Large intestine (tissue), 3 donors: ENCODE results near the gene SPAG6. TPM values are rescaled to one million over a fixed set of nuclear protein-coding genes. Genes with fewer than 3 reads are reported as not detected.
"Not testable (repeated sequence)": the region's sequence is repeated elsewhere in the genome, so short reads cannot be mapped to it uniquely, and the experiment has no call there.

Experiments
- DNase-seq, 2 donors: peaks; one replicate each; pipeline versions ENCODE4 v3.0.0 to v3.0.0-alpha.2; 2013
- H3K27ac ChIP-seq: one replicate; pipeline ENCODE4 v1.5.1; 2013; ENCODE audit warnings: low read length
- H3K27me3 ChIP-seq: 2 replicates; pipeline ENCODE4 v1.6.1; 2013; ENCODE audit warnings: low read length; ENCODE audit not compliant: control insufficient read depth, insufficient read depth
- H3K36me3 ChIP-seq: 2 replicates; pipeline ENCODE4 v1.6.1; 2013; ENCODE audit warnings: low read length; ENCODE audit not compliant: control insufficient read depth, insufficient read depth
- H3K4me1 ChIP-seq: one replicate; pipeline ENCODE4 v1.6.1; 2013; ENCODE audit warnings: low read length; ENCODE audit not compliant: control insufficient read depth, insufficient read depth
- H3K4me3 ChIP-seq: one replicate; pipeline ENCODE4 v1.5.1; 2013; ENCODE audit warnings: low read length
- H3K9me3 ChIP-seq: one replicate; pipeline ENCODE4 v1.6.1; 2013; ENCODE audit warnings: mild to moderate bottlenecking, low read depth, low read length, moderate library complexity; ENCODE audit not compliant: control insufficient read depth
- WGBS: methylation state at CpG from one replicate; pipeline ENCODE4 v1.1.5; 2013; ENCODE audit warnings: low lambda C conversion rate; ENCODE audit not compliant: insufficient coverage; 5-methylcytosine and 5-hydroxymethylcytosine counted together
- polyA plus RNA-seq: library from polyadenylated mRNA; unstranded; fragments of 120-200 nt; gene quantifications from one replicate; pipeline ENCODE4 v1.2.1, GENCODE V29; 2013

The SPAG6 gene
- polyA plus RNA-seq, 1 donor = 0.19 TPM

- Histone ChIP-seq H3K27me3 (peaks cover 76% of the 10 kb centered on the region), H3K4me3 (no peak overlapping the region), H3K9me3 (peaks cover 10% of the 10 kb centered on the region), H3K27ac (no peak overlapping the region), H3K4me1 (peaks cover 9% of the 10 kb centered on the region), H3K36me3 (no peaks in the 10 kb centered on the region)
- 50% methylated on average over 2 of the region's 3 CpGs for WGBS
- no peak for DNase-seq
These were observed 2.9 kb upstream of the SPAG6 start for GRCh38 chr10:22342421-22342820.

GRCh38 chr10:22343731-22344130, 1.6 kb upstream of the SPAG6 start:
- H3K36me3 ChIP-seq = no peaks in the 10 kb centered on the region
- 7% methylated on average over 2 of the region's 3 CpGs for WGBS

GRCh38 chr10:22344249-22344648, 1.0 kb upstream of the SPAG6 start:
- peaks cover 67% of the 10 kb centered on the region for H3K27me3 ChIP-seq
- H3K9me3 ChIP-seq = peaks cover 10% of the 10 kb centered on the region
- no peaks in the 10 kb centered on the region for H3K36me3 ChIP-seq
- peaks cover 9% of the 10 kb centered on the region for H3K4me1 ChIP-seq
- H3K27ac ChIP-seq = no peak overlapping the region
- no CpG with 5 or more reads among the region's 1 CpG for WGBS
- DNase-seq = no peak
- H3K4me3 ChIP-seq = no peak overlapping the region

More at GRCh38 chr10:22343731-22344130, 1.6 kb upstream of the SPAG6 start:
- DNase-seq = no peak
- Histone ChIP-seq H3K27ac (no peak overlapping the region), H3K4me3 (no peak overlapping the region), H3K4me1 (peaks cover 9% of the 10 kb centered on the region), H3K9me3 (peaks cover 10% of the 10 kb centered on the region), H3K27me3 (peaks cover 69% of the 10 kb centered on the region)

- H3K36me3 ChIP-seq = no peaks in the 10 kb centered on the region
- peaks cover 10% of the 10 kb centered on the region for H3K9me3 ChIP-seq
- no peak for DNase-seq
- no peak overlapping the region for H3K4me3 ChIP-seq
- no peak overlapping the region for H3K27ac ChIP-seq
- peaks cover 7% of the 10 kb centered on the region for H3K4me1 ChIP-seq
- peaks cover 66% of the 10 kb centered on the region for H3K27me3 ChIP-seq
- no CpG with 5 or more reads among the region's 26 CpGs for WGBS
These were observed 455 bp upstream of the SPAG6 start for GRCh38 chr10:22344781-22345300.

GRCh38 chr10:22346096-22346661, 883 bp downstream of the SPAG6 start:
- peaks cover 5% of the 10 kb centered on the region for H3K4me1 ChIP-seq
- peaks cover 10% of the 10 kb centered on the region for H3K9me3 ChIP-seq
- no peak overlapping the region for H3K4me3 ChIP-seq
- no CpG with 5 or more reads among the region's 8 CpGs for WGBS
- peak in 1 of 2 donors; percentile 5 for DNase-seq
- no peak overlapping the region for H3K27ac ChIP-seq
- H3K27me3 ChIP-seq = peaks cover 65% of the 10 kb centered on the region
- H3K36me3 ChIP-seq = no peaks in the 10 kb centered on the region

GRCh38 chr10:22349755-22350154, 4.5 kb downstream of the SPAG6 start:
- Histone ChIP-seq H3K4me1 (no peaks in the 10 kb centered on the region), H3K27me3 (peaks cover 45% of the 10 kb centered on the region), H3K9me3 (peaks cover 10% of the 10 kb centered on the region), H3K4me3 (no peak overlapping the region), H3K36me3 (no peaks in the 10 kb centered on the region), H3K27ac (no peak overlapping the region)
- no peak for DNase-seq
- WGBS = 100% methylated on average over 1 of the region's 1 CpG

GRCh38 chr10:22351131-22351703, 5.9 kb downstream of the SPAG6 start:
- no peaks in the 10 kb centered on the region for H3K9me3 ChIP-seq
- no peak overlapping the region for H3K27ac ChIP-seq
- no peaks in the 10 kb centered on the region for H3K4me1 ChIP-seq
- DNase-seq = no peak
- no peaks in the 10 kb centered on the region for H3K36me3 ChIP-seq
- WGBS = 100% methylated on average over 1 of the region's 5 CpGs
- no peak overlapping the region for H3K4me3 ChIP-seq
- H3K27me3 ChIP-seq = peaks cover 30% of the 10 kb centered on the region

GRCh38 chr10:22356324-22356873, 11.1 kb downstream of the SPAG6 start:
- H3K27ac ChIP-seq = no peak overlapping the region
- WGBS = 57% methylated on average over 1 of the region's 4 CpGs
- H3K27me3 ChIP-seq = peaks cover 8% of the 10 kb centered on the region
- no peak for DNase-seq
- no peaks in the 10 kb centered on the region for H3K4me1 ChIP-seq
- no peak overlapping the region for H3K4me3 ChIP-seq
- no peaks in the 10 kb centered on the region for H3K36me3 ChIP-seq
- H3K9me3 ChIP-seq = no peaks in the 10 kb centered on the region

- no CpG with 5 or more reads among the region's 4 CpGs for WGBS
- H3K4me3 ChIP-seq, H3K36me3 ChIP-seq, DNase-seq, H3K27ac ChIP-seq, H3K27me3 ChIP-seq, H3K4me1 ChIP-seq, H3K9me3 ChIP-seq: not testable (repeated sequence)
These were observed 12.5 kb downstream of the SPAG6 start for GRCh38 chr10:22357770-22358169.

GRCh38 chr10:22363305-22363704, 18.0 kb downstream of the SPAG6 start:
- H3K36me3 ChIP-seq = no peaks in the 10 kb centered on the region
- no peak overlapping the region for H3K27ac ChIP-seq
- no CpG with 5 or more reads among the region's 6 CpGs for WGBS
- no peaks in the 10 kb centered on the region for H3K9me3 ChIP-seq
- no peaks in the 10 kb centered on the region for H3K4me1 ChIP-seq
- H3K27me3 ChIP-seq = no peaks in the 10 kb centered on the region
- H3K4me3 ChIP-seq = no peak overlapping the region
- no peak for DNase-seq
